A549 (cell line): ENCODE data around the gene TCF7L2.

ENCODE experiments used
- BHLHE40 ChIP-seq: IDR thresholded peaks from 2 replicates; pipeline ENCODE4 v1.6.1; 2012; ENCODE audit warnings: low read depth, low read length, inconsistent platforms
- CEBPB ChIP-seq, 2 experiments: fragments of >200 bp in 1 of 2; sonication (Bioruptor Twin) in 1 of 2; formaldehyde crosslinking in 1 of 2; IDR thresholded peaks; 2 replicates each; pipeline ENCODE4 v1.6.1; 2012 to 2016
- CHD2 ChIP-seq: fragments of 150-350 bp; IDR thresholded peaks from 2 replicates; pipeline ENCODE4 v1.6.1; 2014; ENCODE audit warnings: low read length; ENCODE audit not compliant: partially characterized antibody
- EP300 ChIP-seq, 2 experiments: fragments of >200 bp; sonication (Bioruptor Twin); formaldehyde crosslinking; IDR thresholded peaks; 2 replicates in 1 of 2; 3 replicates in 1 of 2; pipeline ENCODE4 v1.6.1; 2016 to 2017
- ESRRA ChIP-seq: fragments of 150-350 bp; IDR thresholded peaks from 2 replicates; pipeline ENCODE4 v1.6.1; 2014; ENCODE audit warnings: mild to moderate bottlenecking, low read length, borderline replicate concordance
- FOSL2 ChIP-seq, 2 experiments: fragments of 450-650 bp in 1 of 2; fragments of >200 bp in 1 of 2; sonication (Bioruptor Twin) in 1 of 2; formaldehyde crosslinking; IDR thresholded peaks; 2 replicates each; pipeline versions ENCODE4 v1.5.0 to v1.6.1; 2016 to 2020; ENCODE audit warnings: mild to moderate bottlenecking in 1 of 2, moderate library complexity in 1 of 2
- JUNB ChIP-seq: fragments of >200 bp; sonication (Bioruptor Twin); formaldehyde crosslinking; IDR thresholded peaks from 2 replicates; pipeline ENCODE4 v1.6.1; 2016
- KDM1A ChIP-seq: fragments of 200-600 bp; sonication (generic); IDR thresholded peaks from 2 replicates; pipeline ENCODE4 v1.6.1; 2016; ENCODE audit warnings: low read depth, mild to moderate bottlenecking
- MAX ChIP-seq: IDR thresholded peaks from 2 replicates; pipeline ENCODE4 v1.6.1; 2012
- POLR2A ChIP-seq: IDR thresholded peaks from 2 replicates; pipeline ENCODE4 v1.6.1; 2012; ENCODE audit warnings: mild to moderate bottlenecking, low read length
- RAD21 ChIP-seq, 2 experiments: fragments of >200 bp in 1 of 2; sonication (Bioruptor Twin) in 1 of 2; formaldehyde crosslinking in 1 of 2; IDR thresholded peaks in 1 of 2; conservative IDR thresholded peaks in 1 of 2; 2 replicates in 1 of 2; 3 replicates in 1 of 2; pipeline ENCODE4 v1.6.1; 2012 to 2018; ENCODE audit warnings: inconsistent platforms in 1 of 2
- SMC3 ChIP-seq: fragments of >200 bp; sonication (Bioruptor Twin); formaldehyde crosslinking; IDR thresholded peaks from 3 replicates; pipeline ENCODE4 v1.6.1; 2018; ENCODE audit warnings: inconsistent platforms
- TP53 ChIP-seq: fragments of 250-450 bp; sonication (Bioruptor Pico); IDR thresholded peaks from 2 replicates; pipeline ENCODE4 v1.5.0; 2021; ENCODE audit warnings: mild to moderate bottlenecking, moderate library complexity
- TF ChIP-seq, protein P1 (sequence below): fragments of >200 bp; sonication (Bioruptor Twin); formaldehyde crosslinking; IDR thresholded peaks from 3 replicates; pipeline ENCODE4 v1.5.1; 2016

GRCh38 chr10:112960151-112960681, 10.2 kb downstream of the TCF7L2 start:
- TF ChIP-seq, protein P1, sequence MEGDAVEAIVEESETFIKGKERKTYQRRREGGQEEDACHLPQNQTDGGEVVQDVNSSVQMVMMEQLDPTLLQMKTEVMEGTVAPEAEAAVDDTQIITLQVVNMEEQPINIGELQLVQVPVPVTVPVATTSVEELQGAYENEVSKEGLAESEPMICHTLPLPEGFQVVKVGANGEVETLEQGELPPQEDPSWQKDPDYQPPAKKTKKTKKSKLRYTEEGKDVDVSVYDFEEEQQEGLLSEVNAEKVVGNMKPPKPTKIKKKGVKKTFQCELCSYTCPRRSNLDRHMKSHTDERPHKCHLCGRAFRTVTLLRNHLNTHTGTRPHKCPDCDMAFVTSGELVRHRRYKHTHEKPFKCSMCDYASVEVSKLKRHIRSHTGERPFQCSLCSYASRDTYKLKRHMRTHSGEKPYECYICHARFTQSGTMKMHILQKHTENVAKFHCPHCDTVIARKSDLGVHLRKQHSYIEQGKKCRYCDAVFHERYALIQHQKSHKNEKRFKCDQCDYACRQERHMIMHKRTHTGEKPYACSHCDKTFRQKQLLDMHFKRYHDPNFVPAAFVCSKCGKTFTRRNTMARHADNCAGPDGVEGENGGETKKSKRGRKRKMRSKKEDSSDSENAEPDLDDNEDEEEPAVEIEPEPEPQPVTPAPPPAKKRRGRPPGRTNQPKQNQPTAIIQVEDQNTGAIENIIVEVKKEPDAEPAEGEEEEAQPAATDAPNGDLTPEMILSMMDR = no peak
- TF ChIP-seq POLR2A (no peak), MAX (no peak), FOSL2 (IDR thresholded peaks at IDR 0.05) (no peak), FOSL2 (CRISPR knock-in tag; IDR thresholded peaks at IDR 0.05) (no peak), CEBPB (IDR thresholded peaks at IDR 0.05) (no peak), EP300 (IDR thresholded peaks at IDR 0.05) (no peak), BHLHE40 (no peak), ESRRA (no peak), CHD2 (no peak), RAD21 (conservative IDR thresholded peaks at IDR 0.05 in 1 of 2, IDR thresholded peaks at IDR 0.05 in 1 of 2) (no peak), KDM1A (no peak), JUNB (no peak), TP53 (no peak), SMC3 (no peak)
